ENCODE results near the gene USP36.
"Not testable (repeated sequence)": the region's sequence is repeated elsewhere in the genome, so short reads cannot be mapped to it uniquely, and the experiment has no call there.

The USP36 gene

DNA sequence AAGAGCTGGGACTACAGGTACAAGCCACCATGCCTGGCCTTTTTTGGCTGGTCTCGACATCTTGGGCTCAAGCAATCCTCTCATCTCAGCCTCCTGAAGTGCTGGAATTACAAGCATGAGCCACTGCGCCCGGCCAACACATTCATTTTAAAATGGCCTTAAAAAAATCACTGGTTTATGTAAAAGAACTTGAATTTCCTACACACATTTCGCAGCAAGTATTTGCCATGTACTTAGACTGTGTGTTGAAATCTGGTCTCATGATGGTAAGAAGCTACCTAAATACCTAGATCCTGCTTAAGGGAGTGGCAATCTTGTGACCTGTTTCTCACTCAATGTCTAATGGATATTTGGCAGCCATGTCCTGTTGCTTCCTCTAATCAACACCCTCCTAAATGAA lies 50.1 kb downstream of the USP36 start:
- DNase-seq (ENCODE audit: low read depth), result no peak

DNA sequence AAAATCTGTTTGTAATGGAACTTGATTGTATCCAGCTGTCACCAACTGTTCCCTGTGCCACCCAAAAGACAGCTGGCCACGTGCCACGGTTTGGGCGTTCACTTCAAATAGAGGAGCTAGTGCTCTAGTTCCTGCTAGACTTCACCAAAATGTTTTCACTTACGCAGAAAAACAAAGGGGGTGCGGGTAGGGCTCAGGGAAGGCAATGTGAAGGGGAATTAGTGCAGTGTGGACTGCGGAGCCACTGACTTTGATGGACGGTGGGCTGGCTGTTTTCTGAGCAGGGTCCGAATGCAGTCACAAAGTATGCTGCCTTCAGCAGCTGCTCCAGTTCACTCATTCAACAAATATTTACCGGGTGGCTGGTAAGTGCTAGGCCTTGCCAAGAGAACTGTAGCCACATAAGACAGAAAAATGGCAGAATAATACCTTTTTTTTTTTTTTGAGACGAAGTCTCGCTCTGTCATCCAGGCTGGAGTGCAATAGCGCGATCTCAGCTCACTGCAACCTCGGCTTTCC lies 50.9 kb downstream of the USP36 start:
- DNase-seq (ENCODE audit: low read depth), result no peak

- DNase-seq (ENCODE audit: low read depth), result no peak
Observed at GRCh38 chr17:78789149-78789662, 51.4 kb downstream of the USP36 start.

GRCh38 chr17:78788451-78788850 lies 52.2 kb downstream of the USP36 start:
- no peak for DNase-seq (ENCODE audit: low read depth)

DNA sequence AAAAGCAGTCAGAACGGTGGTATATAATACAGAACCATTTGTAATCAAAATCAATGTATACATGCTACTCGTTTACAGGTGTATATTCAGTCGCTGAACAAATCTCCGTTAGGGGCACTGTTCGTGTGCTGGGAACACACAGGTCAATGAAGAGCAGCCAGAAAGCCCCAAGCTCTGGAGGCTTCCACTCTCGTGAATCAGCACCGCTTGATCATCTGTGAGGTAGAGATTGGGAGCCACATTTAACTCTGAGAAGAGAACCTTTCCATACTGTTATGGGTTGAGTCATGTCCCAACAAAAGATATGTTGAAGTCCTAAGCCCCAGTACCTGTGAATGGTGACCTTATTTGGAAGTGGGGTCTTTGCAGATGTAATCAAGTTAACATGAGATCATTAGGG lies 53.2 kb downstream of the USP36 start:
- DNase-seq (ENCODE audit: low read depth), result no peak

DNA sequence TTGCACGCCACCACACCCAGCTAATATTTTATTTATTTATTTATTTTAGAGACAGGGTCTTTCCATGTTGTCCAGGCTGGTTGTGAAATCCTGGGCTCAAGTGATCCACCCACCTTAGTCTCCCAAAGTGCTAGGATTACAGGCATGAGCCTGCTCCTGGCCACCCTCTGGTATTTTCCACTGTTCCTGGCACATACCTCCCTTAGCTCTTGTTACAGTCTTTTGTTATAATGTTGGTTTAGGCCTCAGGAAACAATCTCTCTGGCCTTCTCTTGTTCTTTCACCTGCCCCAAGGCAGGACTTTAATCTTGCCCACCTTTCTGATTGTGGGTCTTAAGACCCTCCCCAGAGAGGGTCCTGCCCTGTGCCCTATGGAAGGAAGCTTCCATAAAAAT lies 55.0 kb downstream of the USP36 start:
- DNase-seq (ENCODE audit: low read depth), result no peak

GRCh38 chr17:78785011-78785662 lies 55.5 kb downstream of the USP36 start:
- no peak for DNase-seq (ENCODE audit: low read depth)

DNA sequence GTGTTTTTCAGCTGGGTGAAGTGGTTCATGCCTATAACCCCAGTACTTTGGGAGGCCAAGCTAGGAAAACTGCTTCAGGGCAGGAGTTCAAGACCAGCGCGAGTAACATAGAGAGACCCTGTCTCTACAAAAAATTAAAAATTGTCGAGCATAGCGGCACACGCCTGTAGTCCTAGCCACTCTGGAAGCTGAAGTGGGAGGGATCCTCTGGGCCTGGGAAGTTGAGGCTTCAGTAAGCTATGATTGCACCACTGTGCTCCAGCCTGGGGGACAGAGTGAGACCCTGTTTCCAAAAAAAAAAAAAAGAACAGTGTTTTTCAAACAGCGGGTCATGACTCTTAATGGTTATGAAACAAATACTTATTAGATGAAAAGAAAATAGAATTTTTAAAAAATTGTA lies 56.3 kb downstream of the USP36 start:
- no peak for DNase-seq (ENCODE audit: low read depth)

DNA sequence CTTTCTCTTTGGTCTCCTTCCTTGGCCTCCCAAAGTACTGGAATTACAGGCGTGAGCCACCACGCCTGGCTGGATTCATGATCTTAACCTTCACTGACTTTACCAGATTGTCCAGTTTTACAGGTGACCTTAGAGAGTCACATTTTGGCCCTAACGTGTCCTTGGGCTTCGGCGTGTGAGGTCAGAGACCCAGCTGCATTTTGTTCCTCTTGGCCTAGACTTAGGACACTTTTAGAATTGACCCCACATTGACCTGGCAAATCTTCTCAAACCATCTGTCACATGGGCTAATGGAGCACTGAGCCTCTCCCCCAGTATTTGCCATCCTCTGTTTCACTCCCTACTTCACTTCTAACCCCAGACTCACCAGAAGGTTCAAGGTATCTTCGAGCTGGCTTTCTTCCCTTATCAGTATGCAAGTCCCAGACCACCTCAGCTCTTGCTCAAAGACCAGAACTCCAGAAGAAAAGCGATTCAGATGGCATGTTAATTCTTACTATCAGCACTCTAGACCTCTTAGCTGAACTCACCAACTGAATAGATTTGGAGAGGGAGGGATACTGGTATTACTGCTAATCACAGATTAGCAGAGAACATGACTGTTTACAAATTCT lies 56.8 kb downstream of the USP36 start:
- no peak for DNase-seq (ENCODE audit: low read depth)

- DNase-seq (ENCODE audit: low read depth), result no peak
Observed at GRCh38 chr17:78781893-78782304, 58.7 kb downstream of the USP36 start, which contains the start of gene CYTH1. TSS of gene CYTH1 (minus strand) at chr17:78782273. CDS start at chr17:78782223, 50 bp downstream.

DNA sequence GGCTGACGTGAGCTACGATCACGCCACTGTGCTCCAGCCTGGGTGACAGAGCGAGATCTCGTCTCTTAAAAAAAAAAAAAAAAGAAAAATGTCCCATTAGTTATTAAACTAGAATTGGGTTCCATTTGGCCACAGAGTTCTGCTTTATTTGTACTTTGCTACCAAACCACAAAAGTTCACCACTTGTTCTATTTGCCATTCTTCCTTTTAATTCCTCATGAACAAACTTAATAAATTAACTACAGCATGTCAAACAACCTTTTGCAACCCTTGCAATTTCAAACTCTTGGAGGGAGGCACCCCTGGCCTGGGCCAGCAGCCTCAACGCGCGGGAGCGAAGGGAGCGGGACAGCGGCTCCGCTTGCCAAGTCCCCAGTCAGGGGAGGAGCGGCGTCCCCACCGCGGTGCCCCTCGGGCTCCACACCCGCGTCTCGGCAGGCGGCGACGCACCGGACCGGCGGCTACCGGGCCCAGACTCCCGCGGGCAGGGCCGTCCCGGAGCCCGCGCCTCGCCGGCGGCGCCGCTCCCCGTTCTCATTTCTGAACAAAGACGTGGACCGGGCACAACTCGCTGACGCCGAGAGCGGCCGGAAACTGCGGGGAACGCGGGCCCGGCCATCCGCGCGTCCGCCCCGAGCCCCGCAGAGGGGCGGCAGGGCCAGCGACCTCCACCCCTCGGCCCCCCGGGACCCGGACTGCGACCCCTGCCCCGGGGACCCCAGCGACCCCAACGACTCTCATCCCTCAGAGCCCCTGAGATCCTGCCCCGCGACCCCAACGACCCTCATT lies 59.3 kb downstream of the USP36 start:
- DNase-seq (ENCODE audit: low read depth), result no peak

GRCh38 chr17:78780335-78780734 lies 60.3 kb downstream of the USP36 start:
- no peak for DNase-seq (ENCODE audit: low read depth)

GRCh38 chr17:78779850-78780249 lies 60.8 kb downstream of the USP36 start:
- DNase-seq (ENCODE audit: low read depth), result no peak

DNA sequence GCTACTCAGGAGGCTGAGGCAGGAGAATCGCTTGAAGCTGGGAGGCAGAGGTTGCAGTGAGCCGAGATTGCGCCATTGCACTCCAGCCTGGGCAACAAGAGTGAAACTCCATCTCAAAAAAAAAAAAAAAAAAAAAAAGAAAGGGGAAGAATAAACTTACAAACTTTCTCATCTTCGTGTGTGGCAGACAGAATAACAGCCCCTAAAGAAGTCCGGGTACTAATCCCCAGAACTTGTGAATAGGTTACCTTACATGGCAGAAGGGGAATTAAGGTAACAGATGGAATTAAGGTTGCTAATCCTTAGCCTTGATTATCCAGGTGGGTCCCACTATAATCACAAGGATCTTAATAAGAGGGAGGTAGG lies 61.3 kb downstream of the USP36 start:
- not testable (repeated sequence) for DNase-seq (ENCODE audit: low read depth)

GRCh38 chr17:78777881-78778280 lies 62.7 kb downstream of the USP36 start:
- DNase-seq (ENCODE audit: low read depth), result no peak

GRCh38 chr17:78774956-78775571 lies 65.5 kb downstream of the USP36 start:
- DNase-seq (ENCODE audit: low read depth), result peak; percentile 49

DNA sequence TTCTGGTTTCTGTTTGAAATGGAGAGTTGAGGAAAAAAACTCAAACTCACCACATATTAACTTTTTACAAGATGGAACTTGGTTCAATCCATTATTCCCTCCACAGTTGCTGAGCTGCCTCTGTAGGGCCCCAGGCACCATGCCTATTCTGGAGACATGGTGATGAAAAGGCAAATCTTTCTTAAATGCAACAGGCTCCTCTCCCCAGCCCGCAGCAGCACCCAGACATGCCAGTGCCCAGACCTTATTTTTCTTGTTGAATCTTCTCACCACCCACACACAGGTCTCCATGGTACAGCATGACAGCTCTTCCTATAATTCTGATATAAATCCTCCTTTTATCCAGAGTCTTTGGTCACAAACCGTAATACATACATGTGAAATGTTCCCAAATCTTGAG lies 66.2 kb downstream of the USP36 start:
- no peak for DNase-seq (ENCODE audit: low read depth)

DNA sequence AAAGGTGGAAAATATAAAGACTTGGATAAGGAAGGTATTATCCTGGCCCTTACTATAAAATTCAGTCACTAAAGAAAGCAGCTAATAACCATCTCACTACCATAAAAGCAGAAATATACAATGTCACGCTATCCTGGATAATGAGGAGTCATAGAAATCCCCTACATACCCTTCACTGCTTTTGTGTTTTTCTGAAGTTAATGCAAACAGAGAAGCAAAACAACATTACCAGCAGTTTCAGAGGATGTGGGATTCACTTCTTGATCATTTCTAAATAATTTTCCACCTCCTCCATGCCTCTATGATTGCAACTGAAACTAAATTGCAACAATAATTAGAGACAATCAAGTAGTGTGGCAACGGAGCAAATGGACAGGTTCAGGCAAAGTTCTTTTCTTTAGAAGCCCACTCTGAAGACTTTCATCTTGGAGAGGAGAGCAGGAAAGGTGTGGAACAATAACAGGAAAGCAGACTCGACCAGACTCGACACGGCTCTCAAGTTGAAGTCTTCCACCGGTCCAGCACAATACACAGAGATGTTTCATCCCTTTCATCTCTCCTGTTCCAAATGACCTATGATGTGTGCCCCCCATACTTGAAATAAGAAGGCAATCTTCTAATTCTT lies 68.7 kb downstream of the USP36 start:
- DNase-seq (ENCODE audit: low read depth), result no peak

DNA sequence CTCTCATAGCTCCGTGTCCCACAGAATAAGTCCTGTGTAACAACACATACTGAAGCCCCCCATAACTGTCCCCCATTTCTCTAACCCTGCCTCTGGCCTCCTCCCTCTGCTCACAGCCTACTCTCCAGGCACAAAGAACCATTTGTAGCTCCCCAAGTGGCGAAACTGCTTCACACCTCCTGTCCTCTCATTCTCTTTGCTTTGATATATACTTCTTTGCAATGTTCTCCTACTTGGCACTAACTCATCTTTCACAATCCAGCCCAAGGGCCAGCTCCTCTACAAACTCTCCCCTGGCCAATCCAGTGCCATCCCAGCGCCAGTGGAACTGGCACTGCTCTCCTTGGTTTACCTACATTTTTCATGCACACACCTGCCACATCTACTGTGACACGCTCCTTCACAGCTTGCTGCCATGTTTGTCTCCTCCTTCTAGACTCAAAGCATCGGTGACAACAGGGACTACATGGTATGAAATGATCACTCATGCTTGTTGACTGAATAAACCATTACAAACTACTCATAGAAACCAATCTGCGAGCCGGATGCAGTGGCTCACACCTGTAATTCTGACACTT lies 71.3 kb downstream of the USP36 start:
- DNase-seq (ENCODE audit: low read depth), result no peak

DNA sequence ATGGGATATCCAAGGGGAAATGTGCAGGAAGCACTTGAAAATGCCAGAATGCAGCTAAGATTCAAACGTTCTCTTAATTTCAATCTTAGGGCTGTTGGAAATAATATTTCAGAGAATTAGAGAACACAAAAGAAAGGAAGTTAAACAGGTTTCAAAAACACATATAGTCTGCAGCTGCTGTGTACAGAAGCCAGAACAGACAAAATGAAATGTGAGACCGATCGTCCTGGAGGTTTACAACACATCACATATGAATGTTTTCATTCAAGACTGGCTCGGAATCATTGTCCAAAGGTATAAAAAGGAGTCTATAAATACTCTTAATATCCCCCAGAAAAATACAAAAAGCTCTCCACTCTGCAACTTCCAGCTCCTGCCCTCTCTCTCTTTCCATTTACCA lies 72.8 kb downstream of the USP36 start:
- no peak for DNase-seq (ENCODE audit: low read depth)

DNA sequence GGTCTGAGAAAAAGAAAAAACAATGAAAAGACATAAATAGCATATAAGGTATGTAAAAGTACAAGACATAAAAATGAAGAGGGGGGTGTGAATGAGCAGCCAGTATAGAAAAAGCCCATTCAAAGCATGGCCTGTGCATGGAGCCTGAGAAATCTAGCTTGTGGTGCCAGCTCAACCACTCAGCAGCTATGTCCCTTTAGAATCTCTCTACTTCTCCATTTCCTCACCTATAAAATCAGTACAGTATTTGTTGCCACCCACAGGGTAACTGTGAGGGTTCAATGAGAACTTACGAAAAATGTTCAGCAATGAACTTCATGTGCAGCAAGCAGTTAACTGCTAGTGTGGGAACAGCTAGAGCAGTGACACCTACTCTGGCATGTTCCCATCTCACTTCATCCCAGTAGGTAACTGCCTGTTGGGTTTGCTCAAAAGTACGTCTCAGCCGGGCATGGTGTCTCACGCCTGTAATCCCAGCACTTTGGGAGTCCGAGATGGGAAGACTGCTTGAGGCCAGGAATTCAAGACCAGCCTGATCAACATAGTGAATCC lies 73.8 kb downstream of the USP36 start:
- no peak for DNase-seq (ENCODE audit: low read depth)

Measured in activated gamma-delta T cell treated with anti-CD3 and anti-CD28 coated beads, Interleukin-2, amount 50 U/mL, for 16 hours (primary cell).